GM12878 (cell line): ENCODE measurements around the gene ZSWIM3. TPM values are rescaled to one million over a fixed set of nuclear protein-coding genes. Genes with fewer than 3 reads are reported as not detected.

ENCODE experiments used
- ATAC-seq: fragments of 200-7000 bp; cut with Tn5 transposase; 3 replicates; pipeline ENCODE4 v1.9.1; 2020; ENCODE audit warnings: mild to moderate bottlenecking, moderate library complexity
- BruUV-seq: library from RNA; stranded (reverse); fragments of 400-500 nt; replicated peaks from 2 replicates; lab custom pipeline; 2021; lab: Mats Ljungman, UMichigan
- CTCF ChIA-PET: fragments of 300-600 bp; sonication (Branson Sonifier 250); formaldehyde crosslinking; extraction: SDS; loops from one replicate; lab custom pipeline; 2021; ENCODE audit warnings: inconsistent platforms; lab: Yijun Ruan, JAX
- POLR2A ChIA-PET: fragments of 350-600 bp; formaldehyde crosslinking; extraction: SDS; loops from one replicate; lab custom pipeline; 2021; ENCODE audit warnings: inconsistent platforms; lab: Charles Lee
- RAD21 ChIA-PET: fragments of 300-600 bp; sonication (Branson Sonifier 250); formaldehyde crosslinking; loops from one replicate; lab custom pipeline; 2023; ENCODE audit warnings: antibody characterized with exemption; ENCODE audit not compliant: unreplicated experiment; lab: Charles Lee
- SMC1A ChIA-PET: fragments of 300-600 bp; sonication (Branson Sonifier 250); formaldehyde crosslinking; loops from one replicate; lab custom pipeline; 2023; ENCODE audit not compliant: unreplicated experiment, uncharacterized antibody; lab: Charles Lee
- DNase-seq: peaks from one replicate; pipeline ENCODE4 v3.0.0-alpha.2; 2011; ENCODE audit warnings: low read depth, low spot score
- FAIRE-seq: peaks from 3 replicates; lab custom pipeline; 2011; peaks lifted over from hg19 to GRCh38; lab: Jason Lieb, UNC
- H2AFZ ChIP-seq: 2 replicates; pipeline ENCODE4 v1.6.0; 2011; ENCODE audit warnings: low read depth, low read length, control low read depth; ENCODE audit not compliant: control insufficient read depth
- H3K27ac ChIP-seq: 2 replicates; pipeline ENCODE4 v1.5.1; 2011; ENCODE audit warnings: control low read depth; ENCODE audit not compliant: control insufficient read depth, insufficient read depth
- H3K27me3 ChIP-seq, 2 experiments: replicated peaks in 1 of 2; 2 replicates each; pipeline versions ENCODE4 v1.6.0 to v1.6.1; 2011; ENCODE audit warnings: low read length in 1 of 2; ENCODE audit not compliant: control insufficient read depth in 2 of 2, insufficient read depth in 2 of 2
- H3K36me3 ChIP-seq, 2 experiments: 2 replicates each; pipeline ENCODE4 v1.5.1; 2011; ENCODE audit warnings: low read length in 1 of 2; ENCODE audit not compliant: control insufficient read depth in 2 of 2, insufficient read depth in 2 of 2
- H3K4me1 ChIP-seq: 2 replicates; pipeline ENCODE4 v1.6.1; 2011; ENCODE audit warnings: mild to moderate bottlenecking, low read length, moderate library complexity, mixed read lengths; ENCODE audit not compliant: control insufficient read depth, insufficient read depth
- H3K4me2 ChIP-seq: 2 replicates; pipeline ENCODE4 v1.6.0; 2011; ENCODE audit warnings: control low read depth; ENCODE audit not compliant: control insufficient read depth, insufficient read depth
- H3K4me3 ChIP-seq: fragments of 200-600 bp; sonication (generic); 2 replicates; pipeline ENCODE4 v1.5.1; 2016
- H3K79me2 ChIP-seq: 2 replicates; pipeline ENCODE4 v1.6.0; 2011; ENCODE audit warnings: low read length; ENCODE audit not compliant: control insufficient read depth, insufficient read depth
- H3K9ac ChIP-seq: 2 replicates; pipeline ENCODE4 v1.8.0; 2011; ENCODE audit warnings: low read length, control low read depth, mixed read lengths; ENCODE audit not compliant: control insufficient read depth, insufficient read depth
- H3K9me3 ChIP-seq: replicated peaks from 3 replicates; pipeline ENCODE4 v1.5.1; 2011; ENCODE audit warnings: mild to moderate bottlenecking, low read length; ENCODE audit not compliant: control insufficient read depth, insufficient read depth
- H4K20me1 ChIP-seq: 2 replicates; pipeline ENCODE4 v1.6.0; 2011; ENCODE audit not compliant: control insufficient read depth, insufficient read depth
- BRCA1 ChIP-seq: IDR thresholded peaks from 2 replicates; pipeline ENCODE4 v1.6.1; 2011; ENCODE audit warnings: low read depth, low read length, improper control_type of control experiment
- E2F4 ChIP-seq: IDR thresholded peaks from 2 replicates; pipeline ENCODE4 v1.6.1; 2012; ENCODE audit warnings: low read depth, low read length, improper control_type of control experiment
- FOXK2 ChIP-seq: fragments of 450-650 bp; IDR thresholded peaks from 2 replicates; pipeline ENCODE4 v1.6.1; 2017; ENCODE audit warnings: mild to moderate bottlenecking, moderate library complexity
- IRF3 ChIP-seq: fragments of 450-650 bp; IDR thresholded peaks from 2 replicates; pipeline ENCODE4 v1.6.1; 2014; ENCODE audit warnings: mild to moderate bottlenecking
- KDM1A ChIP-seq: fragments of 200-600 bp; sonication (generic); IDR thresholded peaks from 2 replicates; pipeline ENCODE4 v1.6.1; 2016; ENCODE audit warnings: borderline replicate concordance
- MLLT1 ChIP-seq: fragments of 450-650 bp; IDR thresholded peaks from 2 replicates; pipeline ENCODE4 v1.6.1; 2016; ENCODE audit warnings: mild to moderate bottlenecking
- MTA2 ChIP-seq: fragments of 450-650 bp; IDR thresholded peaks from 2 replicates; pipeline ENCODE4 v1.6.1; 2016; ENCODE audit warnings: low read depth, mild to moderate bottlenecking, moderate library complexity
- MTA3 ChIP-seq: IDR thresholded peaks from 2 replicates; pipeline ENCODE4 v1.6.1; 2012; ENCODE audit warnings: low read length, inconsistent platforms, borderline replicate concordance
- MYC ChIP-seq: IDR thresholded peaks from 2 replicates; pipeline ENCODE4 v1.6.1; 2011; ENCODE audit warnings: mild to moderate bottlenecking, low read length, moderate library complexity, inconsistent platforms; ENCODE audit not compliant: insufficient read depth, insufficient replicate concordance, insufficient read length, severe bottlenecking
- PAX5 ChIP-seq: IDR thresholded peaks from 2 replicates; pipeline ENCODE4 v1.6.1; 2011; ENCODE audit warnings: low read depth, low read length, borderline replicate concordance
- ZNF24 ChIP-seq: fragments of 450-650 bp; IDR thresholded peaks from 2 replicates; pipeline ENCODE4 v1.6.1; 2017; ENCODE audit warnings: antibody characterized with exemption, mild to moderate bottlenecking
- ZNF274 ChIP-seq: IDR thresholded peaks from one replicate; pipeline ENCODE4 v1.8.0; 2011; ENCODE audit not compliant: insufficient read length, insufficient read depth
- WGBS: methylation state at CpG from one replicate; pipeline ENCODE4 v1.1.6; 2016; ENCODE audit warnings: low lambda C conversion rate; ENCODE audit not compliant: insufficient replicate concordance, insufficient coverage; ENCODE audit errors: missing lambda C conversion rate; 5-methylcytosine and 5-hydroxymethylcytosine counted together
- in situ Hi-C: fragments of 300-500 bp; cut with MboI; formaldehyde crosslinking; loops from 9 replicates; pipeline ENCODE4 v1.14.3; 2018; ENCODE audit warnings: mixed read lengths
- intact Hi-C: fragments of 100-400 bp; cut with micrococcal nuclease; formaldehyde crosslinking; loops from one replicate; pipeline ENCODE4 v1.14.2; 2022; ENCODE audit not compliant: unreplicated experiment
- polyA plus RNA-seq, 11 experiments: library from polyadenylated mRNA; depleted of rRNA in 4 of 11; unstranded in 6 of 11; stranded (reverse) in 5 of 11; fragments of >200 nt; fragmentation: Nextera tagmentation in 4 of 11; fragmentation: Illumina TruSeq in 1 of 11; extraction: Ambion mirVana in 4 of 11; extraction: Trizol in 1 of 11; gene quantifications; 1 replicate in 1 of 11; 2 replicates in 10 of 11; pipeline versions ENCODE4 v1.2.1 to v1.2.3, GENCODE V29; 2011 to 2016; ENCODE audit warnings: inconsistent platforms in 2 of 11, missing spikeins in 2 of 11, low read depth in 1 of 11
- total RNA-seq, 4 experiments: library from RNA; depleted of rRNA in 3 of 4; stranded (reverse); fragments of >200 nt in 3 of 4; fragmentation: Illumina TruSeq in 1 of 4; extraction: Trizol in 1 of 4; gene quantifications; 2 replicates each; pipeline versions ENCODE4 v1.2.1 to v1.2.3, GENCODE V29; 2013 to 2021

The ZSWIM3 gene
- total and polyA plus RNA-seq, 10 of the 15 experiments (the other 5 are each of a cell fraction or from before 2014, with no cell fraction given): 1.6 to 5.1 (median 4.2) TPM

GRCh38 chr20:45840700-45841198 lies 16.7 kb upstream of the ZSWIM3 start:
- ChIA-PET CTCF (interaction anchor here (1.0 to 3.8 kb wide), 7 partner anchors 16 to 182 kb away, joined by 3 to 18 read pairs (median 8); partner anchors contain the start of genes ACOT8 and ZSWIM3), POLR2A (interaction anchor here (1.1 to 2.3 kb wide), 6 partner anchors 10 to 120 kb away, joined by 3 to 10 read pairs (median 5); partner anchors contain the start of genes CTSA, NEURL2 and UBE2C), SMC1A (interaction anchor here (0.9 to 2.0 kb wide), 3 partner anchors 9 to 42 kb away, joined by 3 to 4 read pairs (median 4); no protein-coding TSS in a partner anchor), RAD21 (no interaction called here)
- DNase-seq (no peak), FAIRE-seq (no peak), ATAC-seq (no peak)
- Histone ChIP-seq H3K4me3 (no peak overlapping the region), H3K9ac (no peak overlapping the region), H3K36me3 (peaks cover 5 to 12% of the 10 kb centered on the region in 2 experiments), H3K79me2 (no peaks in the 10 kb centered on the region), H2AFZ (no peak overlapping the region), H3K9me3 (no peaks in the 10 kb centered on the region), H3K27ac (no peak overlapping the region), H3K4me2 (no peak overlapping the region), H4K20me1 (no peaks in the 10 kb centered on the region), H3K4me1 (peaks cover 14% of the 10 kb centered on the region), H3K27me3 (no peaks in the 10 kb centered on the region)
- 94% methylated on average over 22 of the region's 25 CpGs for WGBS
- in situ Hi-C loops: no loop called here
- TF ChIP-seq IRF3 (no peak), E2F4 (no peak), ZNF274 (no peak), ZNF24 (no peak), MTA2 (no peak), PAX5 (no peak), FOXK2 (no peak), MYC (no peak), MTA3 (no peak), MLLT1 (no peak), KDM1A (no peak), BRCA1 (no peak)
- no TSS peak for BruUV-seq
- intact Hi-C loops: no loop called here
